Prostate gland (tissue), 2 donors: Measurements from ENCODE around the gene GFRA1. TPM values are rescaled to one million over a fixed set of nuclear protein-coding genes. Genes with fewer than 3 reads are reported as not detected.

Experiments
- DNase-seq: peaks from one replicate; pipeline ENCODE4 v3.0.0-alpha.2; 2019; ENCODE audit warnings: low spot score
- H3K27ac ChIP-seq, 2 donors: fragments of 200-600 bp; sonication (generic); 2 replicates each; pipeline ENCODE4 v1.5.1; 2017 to 2019
- H3K27me3 ChIP-seq: fragments of 200-600 bp; sonication (generic); replicated peaks from 2 replicates; pipeline ENCODE4 v1.5.1; 2019; ENCODE audit not compliant: insufficient read depth
- H3K36me3 ChIP-seq, 2 donors: fragments of 200-600 bp; sonication (generic); 1 replicate in 1 of 2; 2 replicates in 1 of 2; pipeline versions ENCODE4 v1.5.1 to v1.8.1; 2017 to 2019
- H3K4me1 ChIP-seq: fragments of 200-600 bp; sonication (generic); replicated peaks from 2 replicates; pipeline ENCODE4 v1.5.1; 2019
- H3K4me3 ChIP-seq, 2 donors: fragments of 200-600 bp; sonication (generic); 2 replicates each; pipeline ENCODE4 v1.5.1; 2017 to 2019
- H3K9me3 ChIP-seq: fragments of 200-600 bp; sonication (generic); 2 replicates; pipeline ENCODE4 v1.5.1; 2017
- POLR2A ChIP-seq: fragments of 450-650 bp; IDR thresholded peaks from one replicate; pipeline ENCODE4 v1.6.1; 2016; ENCODE audit warnings: antibody characterized with exemption, mild to moderate bottlenecking
- POLR2AphosphoS5 ChIP-seq: sonication (generic); formaldehyde crosslinking; IDR thresholded peaks from one replicate; pipeline ENCODE4 v1.6.1; 2017; ENCODE audit warnings: antibody characterized with exemption
- whole genome bisulfite sequencing: methylation state at CpG from one replicate; pipeline ENCODE4 v1.1.5; 2018; 5-methylcytosine and 5-hydroxymethylcytosine counted together
- intact Hi-C: fragments of 100-400 bp; cut with DNase I; formaldehyde crosslinking; loops from one replicate; pipeline ENCODE4 v1.14.2; 2022
- total RNA-seq, 2 donors: library from RNA; depleted of rRNA; stranded (reverse); fragments of >200 nt; gene quantifications; one replicate each; pipeline ENCODE4 v1.1.0, GENCODE V29; 2016
- TF ChIP-seq, protein P1 (sequence below), 4 experiments: fragments of 200-600 bp in 2 of 4; fragments of 450-650 bp in 2 of 4; sonication (generic) in 2 of 4; IDR thresholded peaks; 1 replicate in 3 of 4; 2 replicates in 1 of 4; pipeline ENCODE4 v1.5.1; 2016 to 2019; ENCODE audit warnings: antibody characterized with exemption in 4 of 4, mild to moderate bottlenecking in 2 of 4, moderate library complexity in 2 of 4

GFRA1 gene
- total RNA-seq, 2 donors from 2014 or later, result 5.1 to 14.5 TPM

- Histone ChIP-seq H3K9me3 (no peaks in the 10 kb centered on the region), H3K36me3 (no peaks in the 10 kb centered on the region), H3K27me3 (peaks cover 9% of the 10 kb centered on the region), H3K4me1 (no peaks in the 10 kb centered on the region), H3K27ac (no peak overlapping the region), H3K4me3 (no peak overlapping the region)
- TF ChIP-seq POLR2A (no peak), POLR2AphosphoS5 (no peak)
- TF ChIP-seq, protein P1, sequence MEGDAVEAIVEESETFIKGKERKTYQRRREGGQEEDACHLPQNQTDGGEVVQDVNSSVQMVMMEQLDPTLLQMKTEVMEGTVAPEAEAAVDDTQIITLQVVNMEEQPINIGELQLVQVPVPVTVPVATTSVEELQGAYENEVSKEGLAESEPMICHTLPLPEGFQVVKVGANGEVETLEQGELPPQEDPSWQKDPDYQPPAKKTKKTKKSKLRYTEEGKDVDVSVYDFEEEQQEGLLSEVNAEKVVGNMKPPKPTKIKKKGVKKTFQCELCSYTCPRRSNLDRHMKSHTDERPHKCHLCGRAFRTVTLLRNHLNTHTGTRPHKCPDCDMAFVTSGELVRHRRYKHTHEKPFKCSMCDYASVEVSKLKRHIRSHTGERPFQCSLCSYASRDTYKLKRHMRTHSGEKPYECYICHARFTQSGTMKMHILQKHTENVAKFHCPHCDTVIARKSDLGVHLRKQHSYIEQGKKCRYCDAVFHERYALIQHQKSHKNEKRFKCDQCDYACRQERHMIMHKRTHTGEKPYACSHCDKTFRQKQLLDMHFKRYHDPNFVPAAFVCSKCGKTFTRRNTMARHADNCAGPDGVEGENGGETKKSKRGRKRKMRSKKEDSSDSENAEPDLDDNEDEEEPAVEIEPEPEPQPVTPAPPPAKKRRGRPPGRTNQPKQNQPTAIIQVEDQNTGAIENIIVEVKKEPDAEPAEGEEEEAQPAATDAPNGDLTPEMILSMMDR (IDR thresholded peaks at IDR 0.05), result no peak
- 60% methylated on average over 12 of the region's 12 CpGs for WGBS
- intact Hi-C loops, result no loop called here
- no peak for DNase-seq
Observed at GRCh38 chr10:116120688-116121455, 152.1 kb downstream of the GFRA1 start.

DNA sequence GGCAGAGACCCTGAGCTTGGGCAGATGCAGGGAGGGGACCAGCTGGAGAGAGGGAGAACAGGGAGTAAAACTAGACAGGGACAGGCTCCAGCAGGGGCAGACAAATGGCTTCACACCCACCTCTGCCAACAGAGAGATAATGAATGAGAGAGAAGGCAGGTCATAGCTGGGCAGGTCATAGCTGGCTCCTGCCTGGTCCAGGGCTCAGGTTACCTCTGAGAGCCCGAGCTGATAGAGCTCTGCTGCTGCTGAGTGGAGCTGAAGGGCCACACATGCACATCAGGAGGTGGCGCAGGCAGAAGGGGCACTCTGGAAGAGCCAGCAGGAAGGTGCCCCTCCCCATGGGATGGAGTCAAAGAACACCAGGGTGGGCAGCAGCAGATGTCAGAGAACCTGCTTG lies 154.2 kb downstream of the GFRA1 start:
- Histone ChIP-seq H3K9me3 (no peaks in the 10 kb centered on the region), H3K4me1 (no peaks in the 10 kb centered on the region), H3K27ac (no peak overlapping the region), H3K36me3 (no peaks in the 10 kb centered on the region), H3K27me3 (peaks cover 9% of the 10 kb centered on the region), H3K4me3 (no peak overlapping the region)
- TF ChIP-seq POLR2A, result no peak
- TF ChIP-seq, protein P1 (IDR thresholded peaks at IDR 0.05), result no peak
- TF ChIP-seq POLR2AphosphoS5, result no peak
- DNase-seq, result no peak
- intact Hi-C loops, result no loop called here
- WGBS, result 56% methylated on average over 2 of the region's 2 CpGs

GRCh38 chr10:116115797-116116196 lies 157.2 kb downstream of the GFRA1 start:
- H3K27me3 ChIP-seq, result peaks cover 12% of the 10 kb centered on the region
- intact Hi-C loops, result no loop called here
- DNase-seq, result no peak
- 86% methylated on average over 5 of the region's 5 CpGs for WGBS
- H3K4me1 ChIP-seq, result no peaks in the 10 kb centered on the region
- H3K4me3 ChIP-seq, result no peak overlapping the region
- no peaks in the 10 kb centered on the region for H3K36me3 ChIP-seq
- H3K27ac ChIP-seq, result no peak overlapping the region
- H3K9me3 ChIP-seq, result no peaks in the 10 kb centered on the region
- TF ChIP-seq, protein P1 (IDR thresholded peaks at IDR 0.05), result no peak
- TF ChIP-seq POLR2AphosphoS5 (no peak), POLR2A (no peak)

GRCh38 chr10:116115036-116115641 lies 157.9 kb downstream of the GFRA1 start:
- TF ChIP-seq, protein P1 (IDR thresholded peaks at IDR 0.05), result no peak
- TF ChIP-seq POLR2A (no peak), POLR2AphosphoS5 (no peak)
- WGBS, result 87% methylated on average over 5 of the region's 5 CpGs
- intact Hi-C loops, result no loop called here

More at GRCh38 chr10:116115036-116115641, 157.9 kb downstream of the GFRA1 start:
- Histone ChIP-seq H3K27me3 (peaks cover 12% of the 10 kb centered on the region), H3K27ac (no peak overlapping the region), H3K4me1 (no peaks in the 10 kb centered on the region), H3K4me3 (no peak overlapping the region), H3K9me3 (no peaks in the 10 kb centered on the region), H3K36me3 (no peaks in the 10 kb centered on the region)
- no peak for DNase-seq
